SIG-M5 treated with dmso at 0.1 percent for 504 hours (cell line): ENCODE measurements around the gene RPS26.
A peak's percentile ranks its signal among the peaks of the same experiment; 100 is the strongest.
"Not testable (repeated sequence)": the region's sequence is repeated elsewhere in the genome, so short reads cannot be mapped to it uniquely, and the experiment has no call there.

Experiments
- DNase-seq: peaks from one replicate; lab custom pipeline; 2025; ENCODE audit not compliant: unreplicated experiment; lab: John Stamatoyannopoulos, UW

RPS26 gene

GRCh38 chr12:56041552-56042429, at the start of gene RPS26:
TSS of gene RPS26 (plus strand) at chr12:56041918. CDS start at chr12:56042167, 249 bp downstream.
- DNase-seq: peak; percentile 99

- no peak for DNase-seq
These were observed 48.4 kb upstream of the RPS26 start for GRCh38 chr12:55993230-55993853.

GRCh38 chr12:55995366-55995765, 46.4 kb upstream of the RPS26 start:
- DNase-seq: no peak

GRCh38 chr12:55996201-55996714, 45.5 kb upstream of the RPS26 start:
- peak; percentile 67 for DNase-seq

GRCh38 chr12:55996715-55997534, 44.8 kb upstream of the RPS26 start, which contains the start of gene SUOX:
TSS of gene SUOX (plus strand) at chr12:55997276. CDS start at chr12:56002222, 4,946 bp downstream.
- peak; percentile 69 for DNase-seq

- no peak for DNase-seq
These were observed 44.2 kb upstream of the RPS26 start for GRCh38 chr12:55997535-55997859.

- not testable (repeated sequence) for DNase-seq
These were observed 42.2 kb upstream of the RPS26 start for GRCh38 chr12:55999522-55999921.

GRCh38 chr12:55999999-56000540, 41.6 kb upstream of the RPS26 start:
- DNase-seq: not testable (repeated sequence)

- DNase-seq: no peak
These were observed 40.1 kb upstream of the RPS26 start for GRCh38 chr12:56001487-56002100.

GRCh38 chr12:56003376-56003775, 38.3 kb upstream of the RPS26 start:
- DNase-seq: peak; percentile 51

- DNase-seq: no peak
These were observed 37.5 kb upstream of the RPS26 start for GRCh38 chr12:56004211-56004610.

GRCh38 chr12:56007564-56008559, 33.9 kb upstream of the RPS26 start:
- no peak for DNase-seq

- no peak for DNase-seq
These were observed 31.6 kb upstream of the RPS26 start for GRCh38 chr12:56010111-56010570.

- no peak for DNase-seq
These were observed 30.1 kb upstream of the RPS26 start for GRCh38 chr12:56011509-56012090.

- no peak for DNase-seq
These were observed 28.2 kb upstream of the RPS26 start for GRCh38 chr12:56013482-56013881.

- DNase-seq: no peak
These were observed 27.5 kb upstream of the RPS26 start for GRCh38 chr12:56014205-56014604.

GRCh38 chr12:56017181-56017580, 24.5 kb upstream of the RPS26 start:
- no peak for DNase-seq

GRCh38 chr12:56018356-56018755, 23.4 kb upstream of the RPS26 start:
- no peak for DNase-seq
